HL-60 (cell line): ENCODE measurements around the gene TTC4.

Experiments used
- DNase-seq, 2 experiments: peaks; one replicate each; pipeline ENCODE4 v3.0.0-alpha.2; 2010 to 2020; ENCODE audit warnings: low read depth in 1 of 2, low spot score in 1 of 2
- H3K27ac ChIP-seq: fragments of 250-450 bp; sonication (Bioruptor Pico); replicated peaks from 2 replicates; pipeline ENCODE4 v1.5.1; 2020; ENCODE audit warnings: mild to moderate bottlenecking, moderate library complexity
- H3K27me3 ChIP-seq: fragments of 250-450 bp; sonication (Bioruptor Pico); 2 replicates; pipeline ENCODE4 v1.5.1; 2021; ENCODE audit warnings: mild to moderate bottlenecking, moderate library complexity; ENCODE audit not compliant: insufficient read depth, poor library complexity, severe bottlenecking
- H3K4me3 ChIP-seq: replicated peaks from 2 replicates; pipeline ENCODE4 v1.5.1; 2011; ENCODE audit warnings: mild to moderate bottlenecking, control low read depth, low read length; ENCODE audit not compliant: insufficient read depth
- GABPA ChIP-seq: IDR thresholded peaks from 2 replicates; pipeline ENCODE4 v1.6.1; 2012; ENCODE audit warnings: low read depth
- POLR2AphosphoS5 ChIP-seq: IDR thresholded peaks from 2 replicates; pipeline ENCODE4 v1.6.1; 2012; ENCODE audit warnings: low read depth
- SPI1 ChIP-seq: IDR thresholded peaks from 2 replicates; pipeline ENCODE4 v1.6.1; 2012; ENCODE audit warnings: low read depth, mild to moderate bottlenecking, borderline replicate concordance
- TF ChIP-seq, protein P1 (sequence below): IDR thresholded peaks from 2 replicates; pipeline ENCODE4 v1.6.1; 2012; ENCODE audit warnings: low read depth; ENCODE audit not compliant: insufficient replicate concordance
- TF ChIP-seq, protein P2 (sequence below): IDR thresholded peaks from one replicate; pipeline ENCODE4 v1.5.1; 2011; ENCODE audit warnings: low read length, control low read depth, inconsistent platforms; ENCODE audit not compliant: insufficient read depth

TTC4 gene

DNA sequence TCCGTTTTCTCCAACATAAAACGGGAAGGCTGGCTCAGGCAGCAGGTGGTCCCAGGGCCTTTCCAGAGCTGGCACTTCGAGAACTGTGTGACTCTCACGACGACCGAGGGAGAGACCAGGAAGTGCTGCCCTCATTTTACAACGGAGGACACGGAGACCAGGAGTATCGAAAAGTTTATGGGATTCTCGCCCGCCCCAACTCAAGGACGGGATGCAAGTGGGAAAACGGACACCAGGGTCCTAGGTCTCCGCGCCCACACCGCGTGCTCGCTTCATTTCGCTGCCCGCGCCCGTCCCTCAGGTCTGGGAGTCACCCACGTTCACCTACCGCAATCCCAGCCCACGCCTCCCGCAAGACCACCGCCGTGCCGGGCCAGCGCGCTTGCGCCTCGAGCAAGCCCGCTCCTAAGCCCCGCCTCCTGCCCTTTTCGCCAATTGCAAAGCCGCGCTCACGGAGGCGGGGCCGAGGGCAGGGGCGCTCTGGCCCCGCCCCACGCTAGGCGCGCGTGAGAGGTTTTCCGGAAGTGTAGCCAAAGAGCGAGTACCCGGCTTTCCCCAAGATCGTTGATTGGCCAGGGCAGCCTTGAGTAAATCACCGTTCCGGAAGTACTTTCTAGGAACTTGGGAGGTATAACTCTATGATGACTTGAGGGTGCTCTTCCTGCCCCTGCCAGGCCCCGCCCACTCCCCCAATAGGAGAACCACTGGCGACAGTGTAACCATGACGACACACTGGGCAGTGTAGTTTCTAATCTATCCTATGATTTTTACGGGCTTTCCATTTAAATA, 48.7 kb downstream of the TTC4 start, which contains the start of gene PARS2:
Gene PARS2 (minus strand): TSS at position 391 of the 789 bp plus-strand sequence. CDS start 5,362 bp downstream, outside the sequence.
- peak; percentile 98 for DNase-seq
- Histone ChIP-seq H3K27me3 (no peaks in the 10 kb centered on the region), H3K4me3 (peak within 1 kb of the TSS; percentile 96), H3K27ac (peak within 1 kb of the TSS; percentile 75)
- TF ChIP-seq POLR2AphosphoS5, result peak; percentile 90; the same call in 1 of the 2 replicates
- peak; percentile 87 for TF ChIP-seq GABPA
- peak; percentile 53; the same call in 1 of the 2 replicates for TF ChIP-seq SPI1
- TF ChIP-seq, protein P1, sequence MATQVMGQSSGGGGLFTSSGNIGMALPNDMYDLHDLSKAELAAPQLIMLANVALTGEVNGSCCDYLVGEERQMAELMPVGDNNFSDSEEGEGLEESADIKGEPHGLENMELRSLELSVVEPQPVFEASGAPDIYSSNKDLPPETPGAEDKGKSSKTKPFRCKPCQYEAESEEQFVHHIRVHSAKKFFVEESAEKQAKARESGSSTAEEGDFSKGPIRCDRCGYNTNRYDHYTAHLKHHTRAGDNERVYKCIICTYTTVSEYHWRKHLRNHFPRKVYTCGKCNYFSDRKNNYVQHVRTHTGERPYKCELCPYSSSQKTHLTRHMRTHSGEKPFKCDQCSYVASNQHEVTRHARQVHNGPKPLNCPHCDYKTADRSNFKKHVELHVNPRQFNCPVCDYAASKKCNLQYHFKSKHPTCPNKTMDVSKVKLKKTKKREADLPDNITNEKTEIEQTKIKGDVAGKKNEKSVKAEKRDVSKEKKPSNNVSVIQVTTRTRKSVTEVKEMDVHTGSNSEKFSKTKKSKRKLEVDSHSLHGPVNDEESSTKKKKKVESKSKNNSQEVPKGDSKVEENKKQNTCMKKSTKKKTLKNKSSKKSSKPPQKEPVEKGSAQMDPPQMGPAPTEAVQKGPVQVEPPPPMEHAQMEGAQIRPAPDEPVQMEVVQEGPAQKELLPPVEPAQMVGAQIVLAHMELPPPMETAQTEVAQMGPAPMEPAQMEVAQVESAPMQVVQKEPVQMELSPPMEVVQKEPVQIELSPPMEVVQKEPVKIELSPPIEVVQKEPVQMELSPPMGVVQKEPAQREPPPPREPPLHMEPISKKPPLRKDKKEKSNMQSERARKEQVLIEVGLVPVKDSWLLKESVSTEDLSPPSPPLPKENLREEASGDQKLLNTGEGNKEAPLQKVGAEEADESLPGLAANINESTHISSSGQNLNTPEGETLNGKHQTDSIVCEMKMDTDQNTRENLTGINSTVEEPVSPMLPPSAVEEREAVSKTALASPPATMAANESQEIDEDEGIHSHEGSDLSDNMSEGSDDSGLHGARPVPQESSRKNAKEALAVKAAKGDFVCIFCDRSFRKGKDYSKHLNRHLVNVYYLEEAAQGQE, result peak; percentile 14
- TF ChIP-seq, protein P2, sequence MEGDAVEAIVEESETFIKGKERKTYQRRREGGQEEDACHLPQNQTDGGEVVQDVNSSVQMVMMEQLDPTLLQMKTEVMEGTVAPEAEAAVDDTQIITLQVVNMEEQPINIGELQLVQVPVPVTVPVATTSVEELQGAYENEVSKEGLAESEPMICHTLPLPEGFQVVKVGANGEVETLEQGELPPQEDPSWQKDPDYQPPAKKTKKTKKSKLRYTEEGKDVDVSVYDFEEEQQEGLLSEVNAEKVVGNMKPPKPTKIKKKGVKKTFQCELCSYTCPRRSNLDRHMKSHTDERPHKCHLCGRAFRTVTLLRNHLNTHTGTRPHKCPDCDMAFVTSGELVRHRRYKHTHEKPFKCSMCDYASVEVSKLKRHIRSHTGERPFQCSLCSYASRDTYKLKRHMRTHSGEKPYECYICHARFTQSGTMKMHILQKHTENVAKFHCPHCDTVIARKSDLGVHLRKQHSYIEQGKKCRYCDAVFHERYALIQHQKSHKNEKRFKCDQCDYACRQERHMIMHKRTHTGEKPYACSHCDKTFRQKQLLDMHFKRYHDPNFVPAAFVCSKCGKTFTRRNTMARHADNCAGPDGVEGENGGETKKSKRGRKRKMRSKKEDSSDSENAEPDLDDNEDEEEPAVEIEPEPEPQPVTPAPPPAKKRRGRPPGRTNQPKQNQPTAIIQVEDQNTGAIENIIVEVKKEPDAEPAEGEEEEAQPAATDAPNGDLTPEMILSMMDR, result no peak

DNA sequence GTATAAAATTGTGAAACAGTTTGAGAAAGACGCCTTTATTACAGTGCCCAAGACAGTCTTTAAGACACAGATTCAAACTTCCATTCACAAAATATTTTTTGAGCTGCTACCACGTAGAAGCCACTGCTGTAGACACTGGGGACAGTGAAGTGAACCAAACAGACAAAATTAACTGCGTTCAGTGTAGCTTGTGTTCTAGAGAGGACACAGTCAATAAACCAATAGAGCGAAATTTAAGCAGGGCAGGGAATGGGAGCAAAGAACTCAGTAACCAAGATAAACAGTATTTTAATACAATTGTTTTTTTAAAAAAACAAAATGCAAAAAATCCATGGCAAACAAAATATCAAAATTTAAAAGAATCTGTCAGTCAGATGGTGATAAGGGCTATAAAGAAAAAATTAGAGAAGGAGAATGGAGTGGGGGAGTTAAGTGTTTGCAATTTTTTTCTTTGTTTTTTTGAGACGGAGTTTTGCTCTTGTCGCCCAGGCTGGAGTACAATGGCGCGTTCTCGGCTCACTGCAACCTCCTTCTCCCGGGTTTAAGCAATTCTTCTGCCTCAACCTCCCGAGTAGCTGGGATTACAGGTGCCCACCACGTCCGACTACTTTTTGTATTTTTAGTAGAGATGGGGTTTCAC, 49.4 kb downstream of the TTC4 start:
- peak overlapping the region; percentile 64 for H3K27ac ChIP-seq
- no peaks in the 10 kb centered on the region for H3K27me3 ChIP-seq
- peak overlapping the region; percentile 42 for H3K4me3 ChIP-seq
- DNase-seq, result no peak
- TF ChIP-seq SPI1 (no peak), GABPA (no peak), POLR2AphosphoS5 (no peak)
- TF ChIP-seq, protein P1, result no peak
- TF ChIP-seq, protein P2, result no peak

DNA sequence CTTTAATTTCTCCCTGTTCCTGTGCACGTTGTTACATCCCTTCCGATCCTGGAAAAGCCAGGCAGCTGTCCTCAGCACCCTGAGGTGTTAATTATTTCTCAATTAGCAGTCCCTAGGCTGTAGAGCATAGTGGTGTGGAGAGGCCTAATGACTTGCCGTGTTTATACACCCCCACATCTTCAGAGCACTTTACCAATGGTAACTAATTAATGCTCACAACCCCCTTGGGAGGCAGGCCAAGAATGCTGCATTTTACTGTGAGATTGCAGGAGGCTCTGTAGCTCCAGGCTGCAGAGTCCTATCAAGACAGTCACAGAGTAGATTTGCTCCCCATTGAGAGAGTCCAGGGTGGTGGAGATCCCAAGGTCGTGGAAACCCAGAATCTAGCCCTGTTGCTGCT, 51.1 kb downstream of the TTC4 start:
- Histone ChIP-seq H3K27me3 (no peaks in the 10 kb centered on the region), H3K4me3 (no peak overlapping the region), H3K27ac (no peak overlapping the region)
- TF ChIP-seq, protein P2, result no peak
- TF ChIP-seq, protein P1, result no peak
- no peak for TF ChIP-seq GABPA
- DNase-seq, result no peak
